ENCODE results near the gene COX14.

DNA sequence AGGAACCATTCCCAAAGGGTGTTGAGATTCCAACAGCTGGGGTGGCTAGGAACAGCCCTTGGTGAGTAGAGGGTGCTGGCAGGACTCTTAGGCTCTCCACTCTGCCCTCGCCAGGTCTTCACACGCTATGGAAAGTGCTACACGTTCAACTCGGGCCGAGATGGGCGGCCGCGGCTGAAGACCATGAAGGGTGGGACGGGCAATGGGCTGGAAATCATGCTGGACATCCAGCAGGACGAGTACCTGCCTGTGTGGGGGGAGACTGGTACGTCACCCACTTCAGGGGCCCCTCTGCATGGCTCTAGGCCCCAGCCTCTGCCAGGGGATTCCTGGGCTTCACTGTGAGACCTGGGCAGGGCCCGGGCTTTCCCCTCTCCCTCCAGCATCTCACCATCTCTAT, 34.9 kb upstream of the COX14 start:
- TF ChIP-seq GATA3 (IDR thresholded peaks at IDR 0.05; ENCODE audit: low read depth, low read length) (no peak), GATA2 (IDR thresholded peaks at IDR 0.05; ENCODE audit: low read depth, low read length) (no peak)
